NB4 (cell line): ENCODE data around the gene CLSTN2.

Experiments
- DNase-seq: peaks from one replicate; pipeline ENCODE4 v3.0.0; 2010; ENCODE audit warnings: low read depth
- H3K4me3 ChIP-seq: one replicate; pipeline ENCODE4 v1.5.1; 2011; ENCODE audit warnings: mild to moderate bottlenecking, low read depth, low read length, moderate library complexity
- MAX ChIP-seq: IDR thresholded peaks from 2 replicates; pipeline ENCODE4 v1.6.1; 2011; ENCODE audit warnings: low read depth, low read length
- MYC ChIP-seq: IDR thresholded peaks from 2 replicates; pipeline ENCODE4 v1.6.1; 2011; ENCODE audit warnings: low read depth, low read length
- POLR2A ChIP-seq: IDR thresholded peaks from 2 replicates; pipeline ENCODE4 v1.6.1; 2011; ENCODE audit warnings: mild to moderate bottlenecking; ENCODE audit not compliant: insufficient read length; ENCODE audit errors: extremely low read depth
- TF ChIP-seq, protein P1 (sequence below): IDR thresholded peaks from one replicate; pipeline ENCODE4 v1.5.1; 2012; ENCODE audit warnings: low read depth, low read length

Gene CLSTN2

DNA sequence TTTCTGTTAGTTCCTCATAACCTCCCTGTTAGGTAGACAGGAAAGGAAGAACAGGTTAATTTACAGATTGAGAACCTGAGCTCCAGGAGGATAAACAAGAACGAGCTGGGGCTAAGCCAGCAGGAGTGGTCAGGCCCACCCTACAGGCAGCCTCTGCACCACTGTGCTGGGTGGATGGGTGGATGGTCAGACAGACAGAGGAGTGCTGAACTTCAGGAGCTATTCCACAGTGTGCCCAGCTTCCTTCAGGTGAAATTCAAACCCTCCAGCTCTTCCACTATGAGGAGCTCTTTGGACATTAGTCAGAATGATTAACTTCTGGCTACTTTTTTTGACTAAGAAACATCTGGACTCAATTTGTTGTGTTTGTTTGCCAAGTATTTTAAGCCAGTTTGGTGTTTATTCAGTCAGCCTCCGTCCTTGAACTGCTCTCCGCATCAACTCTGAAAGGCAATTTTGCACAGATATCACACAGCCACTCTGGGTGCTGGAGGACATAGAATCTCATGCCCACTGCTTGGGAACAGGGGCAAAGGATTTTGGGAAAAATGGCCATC is 361.9 kb downstream of the CLSTN2 start:
- no peak overlapping the region for H3K4me3 ChIP-seq
- no peak for DNase-seq
- TF ChIP-seq, protein P1, sequence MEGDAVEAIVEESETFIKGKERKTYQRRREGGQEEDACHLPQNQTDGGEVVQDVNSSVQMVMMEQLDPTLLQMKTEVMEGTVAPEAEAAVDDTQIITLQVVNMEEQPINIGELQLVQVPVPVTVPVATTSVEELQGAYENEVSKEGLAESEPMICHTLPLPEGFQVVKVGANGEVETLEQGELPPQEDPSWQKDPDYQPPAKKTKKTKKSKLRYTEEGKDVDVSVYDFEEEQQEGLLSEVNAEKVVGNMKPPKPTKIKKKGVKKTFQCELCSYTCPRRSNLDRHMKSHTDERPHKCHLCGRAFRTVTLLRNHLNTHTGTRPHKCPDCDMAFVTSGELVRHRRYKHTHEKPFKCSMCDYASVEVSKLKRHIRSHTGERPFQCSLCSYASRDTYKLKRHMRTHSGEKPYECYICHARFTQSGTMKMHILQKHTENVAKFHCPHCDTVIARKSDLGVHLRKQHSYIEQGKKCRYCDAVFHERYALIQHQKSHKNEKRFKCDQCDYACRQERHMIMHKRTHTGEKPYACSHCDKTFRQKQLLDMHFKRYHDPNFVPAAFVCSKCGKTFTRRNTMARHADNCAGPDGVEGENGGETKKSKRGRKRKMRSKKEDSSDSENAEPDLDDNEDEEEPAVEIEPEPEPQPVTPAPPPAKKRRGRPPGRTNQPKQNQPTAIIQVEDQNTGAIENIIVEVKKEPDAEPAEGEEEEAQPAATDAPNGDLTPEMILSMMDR: no peak
- TF ChIP-seq POLR2A (no peak), MYC (no peak), MAX (no peak)

- DNase-seq: no peak
- H3K4me3 ChIP-seq: no peak overlapping the region
- TF ChIP-seq MAX: no peak
- TF ChIP-seq, protein P1: no peak
- no peak for TF ChIP-seq MYC
- TF ChIP-seq POLR2A: no peak
These were observed 363.1 kb downstream of the CLSTN2 start for GRCh38 chr3:140298043-140298442.

DNA sequence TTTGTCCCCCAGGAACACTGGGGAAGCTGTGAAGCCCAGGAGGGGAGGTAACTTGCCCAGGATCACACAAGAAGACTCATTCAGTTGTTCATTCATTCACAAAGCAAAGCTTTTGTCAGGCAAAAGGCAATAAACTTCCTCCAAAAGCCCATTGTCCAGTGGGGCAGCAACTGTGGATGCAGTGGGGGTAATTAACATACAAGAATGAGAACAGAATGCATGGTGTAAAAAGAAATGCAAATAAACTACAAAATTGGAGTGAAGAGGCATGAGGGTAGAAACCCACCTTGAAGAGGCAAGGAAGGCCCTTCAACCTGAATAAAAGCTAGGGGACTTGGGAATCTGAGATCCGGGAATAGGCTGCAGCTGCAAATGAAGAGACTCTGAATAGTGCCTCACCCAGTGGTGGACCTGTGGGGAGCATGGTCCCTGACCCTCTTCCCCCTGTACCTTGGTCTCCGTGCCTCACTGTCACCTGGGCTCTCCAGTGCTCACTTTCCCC is 363.6 kb downstream of the CLSTN2 start:
- TF ChIP-seq, protein P1: no peak
- no peak for TF ChIP-seq MYC
- no peak for TF ChIP-seq MAX
- TF ChIP-seq POLR2A: no peak
- no peak overlapping the region for H3K4me3 ChIP-seq
- DNase-seq: no peak

DNA sequence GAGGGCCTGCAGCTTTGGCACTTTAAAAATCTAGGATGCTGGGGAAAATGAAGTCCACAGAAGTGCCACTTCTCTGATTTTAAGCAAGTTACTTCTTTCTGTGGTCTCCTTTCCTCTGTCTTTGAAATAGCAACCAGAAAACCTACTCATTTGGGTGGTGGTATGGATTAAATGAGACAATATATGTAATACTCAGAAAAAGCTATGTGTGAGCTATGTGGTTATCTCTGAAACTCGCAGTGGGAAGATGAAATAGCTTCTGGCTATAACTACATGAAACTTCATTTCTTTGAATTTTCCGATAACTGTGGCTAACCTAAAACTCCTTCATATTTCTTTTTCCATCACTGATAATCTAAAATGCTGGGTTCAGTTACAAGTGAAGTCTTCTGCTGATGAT is 368.9 kb downstream of the CLSTN2 start:
- no peak for DNase-seq
- TF ChIP-seq MAX (no peak), POLR2A (no peak), MYC (no peak)
- TF ChIP-seq, protein P1: no peak

DNA sequence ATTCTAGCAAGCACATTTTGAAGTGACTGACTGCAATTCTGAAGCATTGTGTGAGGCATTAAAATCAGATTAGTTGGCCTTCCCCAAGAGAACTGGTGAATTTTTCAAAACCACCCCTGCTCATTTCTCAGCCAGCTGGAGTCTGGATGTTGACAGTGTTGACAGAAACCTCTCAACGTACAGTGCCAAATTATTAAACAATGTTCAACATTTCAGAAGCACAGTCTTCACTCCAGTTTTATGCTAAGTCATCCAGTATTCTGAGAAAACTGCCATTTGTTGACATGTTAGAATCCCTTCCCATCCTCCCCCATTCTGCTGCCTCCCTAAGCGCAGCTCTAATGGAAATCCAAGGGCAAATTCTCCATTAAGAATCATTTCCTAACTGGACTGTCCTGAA is 373.6 kb downstream of the CLSTN2 start:
- TF ChIP-seq MAX: no peak
- TF ChIP-seq MYC: no peak
- no peak for TF ChIP-seq POLR2A
- TF ChIP-seq, protein P1: no peak

More for the DNA sequence above, 368.9 kb downstream of the CLSTN2 start:
- H3K4me3 ChIP-seq: no peak overlapping the region

More for the DNA sequence above, 373.6 kb downstream of the CLSTN2 start:
- DNase-seq: no peak
- no peak overlapping the region for H3K4me3 ChIP-seq
